ENCODE results near the gene PEDS1. TPM values are rescaled to one million over a fixed set of nuclear protein-coding genes. Genes with fewer than 3 reads are reported as not detected.

PEDS1 gene
- total and polyA plus RNA-seq, 2 of the 13 experiments (the other 11 are each of a cell fraction or from before 2014, with no cell fraction given) = 30.5 to 93.9 TPM

DNA sequence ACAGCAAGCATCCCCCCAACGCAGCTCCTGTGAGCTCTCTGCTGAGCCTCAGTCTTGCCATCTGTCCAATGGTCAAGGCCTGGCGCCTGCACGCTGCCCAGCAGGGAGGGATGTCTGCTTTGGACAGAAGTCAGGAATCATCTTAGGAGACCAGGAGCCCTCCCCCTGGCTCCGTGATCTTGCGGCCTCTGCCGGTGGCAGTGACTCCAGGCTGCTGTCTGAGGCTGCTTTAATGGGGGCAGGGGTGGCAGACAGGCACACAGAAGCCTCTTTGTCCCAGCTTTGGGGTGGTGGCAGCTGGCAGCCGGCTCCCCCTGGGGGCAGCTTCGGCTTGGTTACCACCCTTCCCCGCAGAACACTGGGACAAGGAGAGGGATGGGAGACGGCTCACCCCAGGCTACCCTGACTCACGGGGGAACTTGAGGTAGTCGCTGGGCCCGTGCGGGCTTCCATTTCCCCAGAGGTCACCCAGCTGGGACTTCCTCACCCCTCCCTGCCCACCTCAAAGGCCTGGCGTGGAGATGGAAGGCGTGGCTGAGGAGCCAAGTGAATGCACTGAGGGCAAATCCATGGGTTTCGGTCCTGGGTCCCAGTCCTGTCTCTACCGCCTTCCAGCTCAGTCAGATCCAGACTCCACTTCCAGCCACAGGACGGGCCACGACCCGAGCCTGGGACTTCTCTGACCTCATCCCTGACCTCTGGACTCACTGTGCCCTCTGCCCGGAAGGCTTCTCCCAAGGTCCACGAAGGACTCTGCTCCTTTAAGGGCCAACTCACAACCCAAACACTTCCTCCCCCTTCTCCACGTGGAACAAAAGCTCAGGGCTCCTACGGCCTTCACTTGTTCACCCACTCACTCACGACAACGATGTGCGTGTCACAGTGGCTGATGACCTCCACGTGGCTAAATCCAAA, 14.8 kb downstream of the PEDS1 start (continued):
- TF ChIP-seq, protein P1, sequence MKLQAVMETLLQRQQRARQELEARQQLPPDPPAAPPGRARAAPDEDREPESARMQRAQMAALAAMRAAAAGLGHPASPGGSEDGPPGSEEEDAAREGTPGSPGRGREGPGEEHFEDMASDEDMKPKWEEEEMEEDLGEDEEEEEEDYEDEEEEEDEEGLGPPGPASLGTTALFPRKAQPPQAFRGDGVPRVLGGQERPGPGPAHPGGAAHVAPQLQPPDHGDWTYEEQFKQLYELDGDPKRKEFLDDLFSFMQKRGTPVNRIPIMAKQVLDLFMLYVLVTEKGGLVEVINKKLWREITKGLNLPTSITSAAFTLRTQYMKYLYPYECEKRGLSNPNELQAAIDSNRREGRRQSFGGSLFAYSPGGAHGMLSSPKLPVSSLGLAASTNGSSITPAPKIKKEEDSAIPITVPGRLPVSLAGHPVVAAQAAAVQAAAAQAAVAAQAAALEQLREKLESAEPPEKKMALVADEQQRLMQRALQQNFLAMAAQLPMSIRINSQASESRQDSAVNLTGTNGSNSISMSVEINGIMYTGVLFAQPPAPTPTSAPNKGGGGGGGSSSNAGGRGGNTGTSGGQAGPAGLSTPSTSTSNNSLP (IDR thresholded peaks at IDR 0.05; ENCODE audit: low read depth, low read length) = no peak
- TF ChIP-seq ZNF292 (CRISPR knock-in tag; IDR thresholded peaks at IDR 0.05; ENCODE audit: borderline replicate concordance, low read depth) (no peak), MBNL3 (CRISPR knock-in tag; conservative IDR thresholded peaks at IDR 0.05) (no peak), CHD2 (IDR thresholded peaks at IDR 0.05; ENCODE audit: low read depth, low read length) (no peak), SP5 (CRISPR knock-in tag; IDR thresholded peaks at IDR 0.05; ENCODE audit: borderline replicate concordance, low read depth) (no peak), ZNF207 (IDR thresholded peaks at IDR 0.05; ENCODE audit: borderline replicate concordance) (no peak), ZNF746 (CRISPR knock-in tag; IDR thresholded peaks at IDR 0.05) (no peak; the same call in 1 of the 2 replicates), DNMT3B (CRISPR knock-in tag; conservative IDR thresholded peaks at IDR 0.05) (no peak), ZNF749 (CRISPR knock-in tag; IDR thresholded peaks at IDR 0.05; ENCODE audit: borderline replicate concordance) (no peak), ZNF34 (CRISPR knock-in tag; IDR thresholded peaks at IDR 0.05; ENCODE audit: borderline replicate concordance) (no peak), GATAD2A (CRISPR knock-in tag; IDR thresholded peaks at IDR 0.05) (no peak), ZKSCAN5 (CRISPR knock-in tag; IDR thresholded peaks at IDR 0.05) (no peak), ZNF530 (CRISPR knock-in tag; IDR thresholded peaks at IDR 0.05; ENCODE audit: low read depth) (no peak), ZFP91 (CRISPR knock-in tag; IDR thresholded peaks at IDR 0.05; ENCODE audit: borderline replicate concordance) (peak; percentile 85), TBX2 (CRISPR knock-in tag; IDR thresholded peaks at IDR 0.05; ENCODE audit: borderline replicate concordance) (peak; percentile 24; the same call in 1 of the 2 replicates), GATAD1 (CRISPR knock-in tag; IDR thresholded peaks at IDR 0.05) (0 out of 2 replicates have a peak, but pooled peaks have one; percentile 17), ZNF547 (CRISPR knock-in tag; IDR thresholded peaks at IDR 0.05) (no peak), PAXIP1 (CRISPR knock-in tag; conservative IDR thresholded peaks at IDR 0.05) (0 out of 2 replicates have a peak, but pooled peaks have one; percentile 1), MAFK (conservative IDR thresholded peaks at IDR 0.05 in 1 of 2, IDR thresholded peaks at IDR 0.05 in 1 of 2; ENCODE audit: low read length in 2 of 2) (no peak), SRY (CRISPR knock-in tag; IDR thresholded peaks at IDR 0.05) (no peak)
- TF ChIP-seq, protein P2, sequence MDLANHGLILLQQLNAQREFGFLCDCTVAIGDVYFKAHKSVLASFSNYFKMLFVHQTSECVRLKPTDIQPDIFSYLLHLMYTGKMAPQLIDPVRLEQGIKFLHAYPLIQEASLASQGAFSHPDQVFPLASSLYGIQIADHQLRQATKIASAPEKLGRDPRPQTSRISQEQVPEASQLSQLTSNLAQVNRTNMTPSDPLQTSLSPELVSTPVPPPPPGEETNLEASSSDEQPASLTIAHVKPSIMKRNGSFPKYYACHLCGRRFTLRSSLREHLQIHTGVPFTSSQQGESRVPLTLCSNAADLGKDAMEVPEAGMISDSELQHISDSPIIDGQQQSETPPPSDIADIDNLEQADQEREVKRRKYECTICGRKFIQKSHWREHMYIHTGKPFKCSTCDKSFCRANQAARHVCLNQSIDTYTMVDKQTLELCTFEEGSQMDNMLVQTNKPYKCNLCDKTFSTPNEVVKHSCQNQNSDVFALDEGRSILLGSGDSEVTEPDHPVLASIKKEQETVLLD (CRISPR knock-in tag; IDR thresholded peaks at IDR 0.05; ENCODE audit: low read depth) = no peak

All from HepG2 (cell line).